ENCODE results near the gene RPTOR. TPM values are rescaled to one million over a fixed set of nuclear protein-coding genes. Genes with fewer than 3 reads are reported as not detected.

The RPTOR gene
- total RNA-seq, 1 experiment from 2014 or later, result 25.1 TPM

GRCh38 chr17:80630560-80631120 is 86.0 kb downstream of the RPTOR start:
- DNase-seq, result no peak
- Histone ChIP-seq H2BK120ac (ENCODE audit: low read depth, low read length, poor library complexity, severe bottlenecking) (no peak overlapping the region), H4K8ac (replicated peaks; ENCODE audit: insufficient read length, low read depth, low read length) (no peak overlapping the region), H2AFZ (ENCODE audit: low read length) (no peak overlapping the region), H2BK20ac (ENCODE audit: low read depth, low read length, poor library complexity, severe bottlenecking) (no peak overlapping the region), H4K20me1 (ENCODE audit: control insufficient read depth, insufficient read depth, insufficient read length) (no peaks in the 10 kb centered on the region), H3K79me2 (ENCODE audit: insufficient read depth, low read length) (peaks cover 5% of the 10 kb centered on the region; the same call in 1 of the 2 replicates), H3K56ac (ENCODE audit: insufficient read length, low read depth, low read length) (no peak overlapping the region), H4K5ac (ENCODE audit: insufficient read length, low read depth, low read length) (no peak overlapping the region), H3K4me2 (ENCODE audit: insufficient read depth, insufficient read length, low read length) (no peak overlapping the region), H3K9me3 (ENCODE audit: control insufficient read depth, low read depth, low read length) (no peaks in the 10 kb centered on the region), H2BK15ac (ENCODE audit: low read depth, low read length) (no peak overlapping the region), H4K91ac (ENCODE audit: insufficient read length, low read depth, low read length) (no peak overlapping the region), H2BK5ac (ENCODE audit: insufficient read length, low read length) (no peak overlapping the region), H3K79me1 (ENCODE audit: insufficient read depth, low read depth, low read length, poor library complexity, severe bottlenecking) (peaks cover 4% of the 10 kb centered on the region), H2AK5ac (ENCODE audit: insufficient read length, low read length) (no peak overlapping the region), H2BK12ac (ENCODE audit: insufficient read length, low read depth, low read length) (no peak overlapping the region), H3K27ac (ENCODE audit: insufficient read length, low read depth, low read length) (no peak overlapping the region), H3K27me3 (ENCODE audit: insufficient read depth, low read length) (no peaks in the 10 kb centered on the region), H3K4me1 (ENCODE audit: insufficient read depth, low read length) (no peaks in the 10 kb centered on the region), H3T11ph (ENCODE audit: low read length) (no peak overlapping the region), H3K4ac (ENCODE audit: low read depth, low read length) (no peak overlapping the region), H3K9ac (ENCODE audit: extremely low read depth, insufficient read length, low read length) (no peak overlapping the region), H3K14ac (ENCODE audit: insufficient read depth, low read length) (no peak overlapping the region), H3K23ac (ENCODE audit: insufficient read length, low read depth, low read length) (no peak overlapping the region), H3K23me2 (ENCODE audit: insufficient read length, low read depth, low read length, poor library complexity, severe bottlenecking) (no peaks in the 10 kb centered on the region), H3K18ac (ENCODE audit: insufficient read length, low read depth, low read length) (no peak overlapping the region)
- H3K27me3 Mint-ChIP-seq (ENCODE audit: low read depth), result no peaks in the 10 kb centered on the region; the same call in 1 of the 2 replicates
- no peak overlapping the region for H3K4me3 Mint-ChIP-seq
- TF ChIP-seq, protein P1, sequence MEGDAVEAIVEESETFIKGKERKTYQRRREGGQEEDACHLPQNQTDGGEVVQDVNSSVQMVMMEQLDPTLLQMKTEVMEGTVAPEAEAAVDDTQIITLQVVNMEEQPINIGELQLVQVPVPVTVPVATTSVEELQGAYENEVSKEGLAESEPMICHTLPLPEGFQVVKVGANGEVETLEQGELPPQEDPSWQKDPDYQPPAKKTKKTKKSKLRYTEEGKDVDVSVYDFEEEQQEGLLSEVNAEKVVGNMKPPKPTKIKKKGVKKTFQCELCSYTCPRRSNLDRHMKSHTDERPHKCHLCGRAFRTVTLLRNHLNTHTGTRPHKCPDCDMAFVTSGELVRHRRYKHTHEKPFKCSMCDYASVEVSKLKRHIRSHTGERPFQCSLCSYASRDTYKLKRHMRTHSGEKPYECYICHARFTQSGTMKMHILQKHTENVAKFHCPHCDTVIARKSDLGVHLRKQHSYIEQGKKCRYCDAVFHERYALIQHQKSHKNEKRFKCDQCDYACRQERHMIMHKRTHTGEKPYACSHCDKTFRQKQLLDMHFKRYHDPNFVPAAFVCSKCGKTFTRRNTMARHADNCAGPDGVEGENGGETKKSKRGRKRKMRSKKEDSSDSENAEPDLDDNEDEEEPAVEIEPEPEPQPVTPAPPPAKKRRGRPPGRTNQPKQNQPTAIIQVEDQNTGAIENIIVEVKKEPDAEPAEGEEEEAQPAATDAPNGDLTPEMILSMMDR (conservative IDR thresholded peaks at IDR 0.05), result no peak
- WGBS (ENCODE audit: extremely low coverage, insufficient read length, low lambda C conversion rate), result no CpG with 5 or more reads among the region's 9 CpGs
- H3K9me3 Mint-ChIP-seq, result no peaks in the 10 kb centered on the region
- no peak overlapping the region for H3K27ac Mint-ChIP-seq
- H3K4me1 Mint-ChIP-seq, result peaks cover 9 to 11% of the 10 kb centered on the region in 2 experiments
- H3K36me3 Mint-ChIP-seq (ENCODE audit: insufficient read depth in 1 of 3, low read depth in 3 of 3), result peaks cover 7 to 9% (median 7%) of the 10 kb centered on the region in 3 experiments; a peak in 4 of 7 replicates

Measured in H9 (cell line).